GM10248 (cell line): ENCODE data around the gene ARHGAP30.

Experiments used
- CTCF ChIA-PET: fragments of 300-600 bp; sonication (Branson Sonifier 250); formaldehyde crosslinking; extraction: SDS; loops from one replicate; lab custom pipeline; 2021; ENCODE audit warnings: antibody characterized with exemption; lab: Yijun Ruan, JAX
- POLR2A ChIA-PET: fragments of 350-650 bp; sonication (Branson Sonifier 250); formaldehyde crosslinking; extraction: SDS; loops from one replicate; lab custom pipeline; 2020; ENCODE audit warnings: antibody characterized with exemption; lab: Yijun Ruan, JAX
- DNase-seq: peaks from one replicate; pipeline ENCODE4 v3.0.0; 2012; ENCODE audit errors: extremely low spot score
- CTCF ChIP-seq: IDR thresholded peaks from 2 replicates; pipeline ENCODE4 v1.5.1; 2012; ENCODE audit warnings: mild to moderate bottlenecking, low read depth; ENCODE audit errors: extremely low read depth, missing control alignments, control extremely low read depth

The ARHGAP30 gene

DNA sequence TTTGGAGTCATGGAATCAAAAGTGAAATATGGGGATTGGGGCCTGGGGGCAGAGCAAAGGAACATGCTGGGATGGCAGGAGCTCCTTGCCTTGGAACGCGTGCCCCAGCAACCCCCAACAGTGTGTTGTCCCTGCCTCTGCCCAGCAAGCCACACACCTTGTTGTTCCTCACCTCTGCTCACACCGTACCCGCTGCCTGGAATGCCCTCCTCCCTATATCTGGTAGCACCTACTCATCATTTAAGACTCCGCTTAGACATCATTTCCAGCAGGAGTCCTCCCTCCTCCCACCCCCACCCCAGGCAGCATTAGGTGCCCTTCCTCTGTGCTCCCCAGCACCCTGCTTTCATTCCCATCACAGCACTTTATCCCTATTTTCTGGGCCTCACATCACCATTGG, 11.8 kb upstream of the ARHGAP30 start:
- DNase-seq, result no peak
- ChIA-PET CTCF (interaction anchor here (0.7 to 9.2 kb wide), 5 partner anchors 8 to 304 kb away, joined by 3 to 91 read pairs (median 6); partner anchors contain the start of genes ARHGAP30 and KLHDC9), POLR2A (no interaction called here)
- no peak for TF ChIP-seq CTCF

DNA sequence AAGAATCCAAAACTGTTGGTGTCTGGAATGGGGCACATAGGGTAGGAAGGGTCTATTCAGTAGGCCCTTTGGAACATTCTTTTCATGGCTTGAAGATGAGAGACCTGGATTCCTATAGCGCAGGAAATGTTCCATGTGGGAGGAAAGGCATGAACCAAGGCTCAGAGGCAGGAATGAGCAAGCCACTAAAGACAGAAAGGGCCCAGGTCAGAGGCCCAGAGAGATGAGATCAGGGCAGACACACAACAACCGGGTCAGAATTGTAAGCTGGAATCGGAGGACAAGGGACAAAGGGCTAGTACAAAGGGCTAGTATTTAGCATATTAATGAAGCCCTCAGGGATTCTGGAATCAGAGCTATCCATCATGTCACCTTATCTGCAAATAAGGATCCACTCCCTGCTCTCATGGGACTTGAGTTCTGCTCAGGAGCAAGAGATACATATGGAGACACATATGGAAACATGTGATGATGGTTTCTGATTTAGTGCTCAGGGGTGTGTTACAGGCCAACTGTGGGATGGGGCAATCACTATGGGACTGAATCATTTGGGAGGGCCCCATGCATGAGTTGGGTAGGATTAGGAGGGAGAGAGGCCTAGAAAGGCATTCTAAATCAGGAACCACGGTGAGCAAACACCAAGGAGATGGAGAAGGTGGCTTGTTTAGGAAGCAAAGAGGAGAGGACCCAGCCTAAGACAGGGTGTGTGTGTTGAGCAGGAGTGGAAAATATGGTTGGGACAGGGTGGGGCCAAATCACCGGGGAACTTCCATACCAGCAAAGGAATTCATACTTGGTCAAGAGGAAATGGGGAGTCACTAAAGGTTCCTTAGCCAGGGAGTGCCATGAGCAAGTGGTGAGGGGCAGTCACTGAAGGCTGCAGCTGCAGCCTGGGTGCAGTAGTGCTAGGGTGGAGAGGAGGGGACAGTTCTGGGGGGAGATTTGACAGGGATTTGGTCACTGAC, 11.0 kb upstream of the ARHGAP30 start:
- DNase-seq, result no peak
- POLR2A ChIA-PET, result no interaction called here
- CTCF ChIA-PET, result interaction anchor here (0.7 to 9.2 kb wide), 4 partner anchors 9 to 303 kb away, joined by 3 to 91 read pairs (median 5); partner anchors contain the start of gene KLHDC9
- TF ChIP-seq CTCF, result no peak

GRCh38 chr1:161079436-161080110, 9.9 kb upstream of the ARHGAP30 start:
- CTCF ChIA-PET, result interaction anchor here (1.2 to 9.2 kb wide), 5 partner anchors 9 to 68 kb away, joined by 3 to 91 read pairs (median 3); partner anchors contain the start of genes KLHDC9 and NECTIN4
- TF ChIP-seq CTCF, result no peak
- DNase-seq, result no peak
- POLR2A ChIA-PET, result no interaction called here

DNA sequence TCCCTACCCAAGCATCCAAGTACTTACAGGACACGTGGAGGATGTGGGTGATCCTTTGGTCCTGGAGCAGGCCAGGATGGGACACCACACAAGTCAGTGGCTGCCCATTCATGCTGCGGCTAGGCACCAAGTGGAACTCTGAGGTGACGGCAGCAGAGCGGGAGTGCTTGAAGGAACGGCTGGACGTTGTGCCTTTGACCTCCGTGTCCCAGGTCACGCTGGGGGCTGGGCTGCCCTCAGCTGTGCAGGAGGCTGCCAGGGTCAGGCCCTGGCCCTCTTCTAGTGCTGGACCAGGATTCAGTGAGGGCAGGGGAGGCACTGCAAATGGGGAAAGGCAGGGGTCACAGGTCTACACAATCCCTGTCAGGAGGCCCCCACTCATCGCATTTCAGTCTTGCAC, 7.7 kb upstream of the ARHGAP30 start:
- ChIA-PET CTCF (interaction anchor here (0.7 to 10.8 kb wide), 3 partner anchors 9 to 21 kb away, joined by 3 to 137 read pairs (median 73); partner anchors contain the start of genes KLHDC9 and NECTIN4), POLR2A (no interaction called here)
- DNase-seq, result no peak
- TF ChIP-seq CTCF, result no peak

DNA sequence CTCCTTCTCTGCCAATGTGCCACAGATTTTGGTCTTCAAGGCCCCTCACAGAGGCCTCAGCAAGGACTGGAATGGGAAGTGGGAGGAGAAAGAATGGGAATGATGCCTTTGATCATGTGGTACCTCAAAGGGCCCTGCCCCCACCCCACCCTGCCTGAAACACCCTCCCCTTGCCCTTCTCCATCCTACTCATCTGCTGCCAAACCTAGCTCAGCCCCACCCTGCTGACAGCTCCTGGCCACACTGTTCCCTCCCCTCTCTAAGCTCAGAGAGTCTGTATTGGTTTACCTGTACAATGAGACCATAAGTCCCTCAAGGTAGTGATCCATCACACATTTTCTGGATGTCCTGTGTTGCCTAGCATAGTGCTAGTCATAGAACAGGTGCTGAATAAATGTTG, 6.7 kb upstream of the ARHGAP30 start:
- CTCF ChIA-PET, result interaction anchor here (0.7 to 10.8 kb wide), 4 partner anchors 10 to 307 kb away, joined by 3 to 137 read pairs (median 38); partner anchors contain the start of genes KLHDC9 and NECTIN4
- TF ChIP-seq CTCF, result no peak

More for the DNA sequence above, 6.7 kb upstream of the ARHGAP30 start:
- POLR2A ChIA-PET, result no interaction called here
- DNase-seq, result no peak
